ENCODE measurements around the gene AFF3. TPM values are rescaled to one million over a fixed set of nuclear protein-coding genes. Genes with fewer than 3 reads are reported as not detected.

Gene AFF3
- total RNA-seq, 4 donors from 2014 or later, result 2.1 to 7.3 (median 3.5) TPM

- TF ChIP-seq CTCF (IDR thresholded peaks at IDR 0.05) (no peak), POLR2A (IDR thresholded peaks at IDR 0.05) (no peak)
- intact Hi-C loops (cut with DNase I; ENCODE audit: low total_unique reads), result no loop called here
- no peak overlapping the region for H3K4me3 ChIP-seq (ENCODE audit: low read depth, poor library complexity, severe bottlenecking)
- 51 to 54% methylated on average over 5 of the region's 5 CpGs for WGBS, 2 donors
- no peak for DNase-seq (ENCODE audit: low spot score in 2 of 2)
Measured at GRCh38 chr2:99854236-99854852, 288.0 kb downstream of the AFF3 start.

GRCh38 chr2:99852956-99853355, 289.4 kb downstream of the AFF3 start:
- intact Hi-C loops (cut with DNase I; ENCODE audit: low total_unique reads), result no loop called here
- no peak for DNase-seq (ENCODE audit: low spot score in 2 of 2)
- 92 to 96% methylated on average over 2 of the region's 2 CpGs for WGBS, 2 donors
- TF ChIP-seq POLR2A (IDR thresholded peaks at IDR 0.05) (no peak), CTCF (IDR thresholded peaks at IDR 0.05) (no peak)
- no peak overlapping the region for H3K4me3 ChIP-seq (ENCODE audit: low read depth, poor library complexity, severe bottlenecking)

- 90 to 92% methylated on average over 6 of the region's 6 CpGs for WGBS, 2 donors
- intact Hi-C loops (cut with DNase I; ENCODE audit: low total_unique reads), result no loop called here
- H3K4me3 ChIP-seq (ENCODE audit: low read depth, poor library complexity, severe bottlenecking), result no peak overlapping the region
- TF ChIP-seq POLR2A (IDR thresholded peaks at IDR 0.05) (no peak), CTCF (IDR thresholded peaks at IDR 0.05) (no peak)
- no peak for DNase-seq (ENCODE audit: low spot score in 2 of 2)
Measured at GRCh38 chr2:99852376-99852934, 289.9 kb downstream of the AFF3 start.

GRCh38 chr2:99851811-99852210, 290.6 kb downstream of the AFF3 start:
- DNase-seq (ENCODE audit: low spot score in 2 of 2), result no peak
- no peak overlapping the region for H3K4me3 ChIP-seq (ENCODE audit: low read depth, poor library complexity, severe bottlenecking)
- intact Hi-C loops (cut with DNase I; ENCODE audit: low total_unique reads), result no loop called here
- WGBS, 2 donors, result 78 to 87% methylated on average over 4 of the region's 4 CpGs
- TF ChIP-seq CTCF (IDR thresholded peaks at IDR 0.05), result no peak
- no peak for TF ChIP-seq POLR2A (IDR thresholded peaks at IDR 0.05)

GRCh38 chr2:99851089-99851488, 291.3 kb downstream of the AFF3 start:
- 75 to 85% methylated on average over 2 of the region's 2 CpGs for WGBS, 2 donors
- DNase-seq (ENCODE audit: low spot score in 2 of 2), result no peak
- no peak overlapping the region for H3K4me3 ChIP-seq (ENCODE audit: low read depth, poor library complexity, severe bottlenecking)
- intact Hi-C loops (cut with DNase I; ENCODE audit: low total_unique reads), result no loop called here
- TF ChIP-seq POLR2A (IDR thresholded peaks at IDR 0.05) (no peak), CTCF (IDR thresholded peaks at IDR 0.05) (no peak)

All from lower leg skin (tissue), 4 donors.